Mucosa of rectum (tissue), 2 donors: ENCODE measurements around the gene RPLP2.
A peak's percentile ranks its signal among the peaks of the same experiment; 100 is the strongest.

Source experiments
- H3K27ac ChIP-seq, 2 donors: one replicate each; pipeline ENCODE4 v1.7.0; 2013; ENCODE audit warnings: inconsistent platforms in 2 of 2, low read depth in 2 of 2, low read length in 2 of 2
- H3K27me3 ChIP-seq, 2 donors: one replicate each; pipeline ENCODE4 v1.7.0; 2013; ENCODE audit warnings: low read length in 2 of 2; ENCODE audit not compliant: control insufficient read depth in 2 of 2, insufficient read depth in 2 of 2
- H3K36me3 ChIP-seq, 2 donors: one replicate each; pipeline ENCODE4 v1.7.0; 2013; ENCODE audit warnings: low read length in 2 of 2; ENCODE audit not compliant: control insufficient read depth in 2 of 2, insufficient read depth in 2 of 2
- H3K4me1 ChIP-seq, 2 donors: one replicate each; pipeline ENCODE4 v1.7.0; 2013; ENCODE audit warnings: low read length in 2 of 2, mild to moderate bottlenecking in 1 of 2; ENCODE audit not compliant: control insufficient read depth in 2 of 2, insufficient read depth in 2 of 2
- H3K4me3 ChIP-seq, 2 donors: one replicate each; pipeline ENCODE4 v1.7.0; 2013; ENCODE audit warnings: low read length in 2 of 2
- H3K9ac ChIP-seq, 2 donors: one replicate each; pipeline ENCODE4 v1.7.0; 2013; ENCODE audit warnings: low read length in 2 of 2, low read depth in 1 of 2, mild to moderate bottlenecking in 1 of 2
- H3K9me3 ChIP-seq, 2 donors: one replicate each; pipeline ENCODE4 v1.7.0; 2013; ENCODE audit warnings: low read length in 2 of 2; ENCODE audit not compliant: control insufficient read depth in 2 of 2
- donor health status: healthy.
- donor health status: Normal muscosa, but diverticular disease.

Gene RPLP2

GRCh38 chr11:792873-793272 lies 16.9 kb upstream of the RPLP2 start:
- no peak overlapping the region for H3K9ac ChIP-seq
- no peaks in the 10 kb centered on the region for H3K9me3 ChIP-seq
- peaks cover 0 to 7% of the 10 kb centered on the region in 2 donors for H3K27me3 ChIP-seq
- peaks cover 17 to 26% of the 10 kb centered on the region in 2 donors for H3K4me1 ChIP-seq
- no peak overlapping the region for H3K27ac ChIP-seq
- H3K36me3 ChIP-seq, result peaks cover 0 to 2% of the 10 kb centered on the region in 2 donors
- no peak overlapping the region for H3K4me3 ChIP-seq

- H3K27me3 ChIP-seq, result peaks cover 0 to 7% of the 10 kb centered on the region in 2 donors
- H3K9ac ChIP-seq, result no peak overlapping the region
- H3K9me3 ChIP-seq, result no peaks in the 10 kb centered on the region
- peaks cover 17 to 27% of the 10 kb centered on the region in 2 donors for H3K4me1 ChIP-seq
- H3K36me3 ChIP-seq, result peaks cover 0 to 2% of the 10 kb centered on the region in 2 donors
- H3K27ac ChIP-seq, result no peak overlapping the region
- H3K4me3 ChIP-seq, result no peak overlapping the region
These were observed 16.2 kb upstream of the RPLP2 start for GRCh38 chr11:793556-793955.

GRCh38 chr11:794013-794765 lies 15.6 kb upstream of the RPLP2 start:
- Histone ChIP-seq H3K27ac (no peak overlapping the region), H3K27me3 (peaks cover 0 to 3% of the 10 kb centered on the region in 2 donors), H3K36me3 (peaks cover 0 to 2% of the 10 kb centered on the region in 2 donors), H3K9ac (no peak overlapping the region), H3K4me3 (no peak overlapping the region), H3K9me3 (no peaks in the 10 kb centered on the region), H3K4me1 (peaks cover 17 to 27% of the 10 kb centered on the region in 2 donors)

GRCh38 chr11:794766-795633 lies 14.8 kb upstream of the RPLP2 start:
- Histone ChIP-seq H3K36me3 (peaks cover 0 to 2% of the 10 kb centered on the region in 2 donors), H3K4me1 (peaks cover 17 to 27% of the 10 kb centered on the region in 2 donors), H3K9ac (peak overlapping the region in 1 of 2 donors; percentile 62), H3K27me3 (no peaks in the 10 kb centered on the region), H3K27ac (no peak overlapping the region), H3K4me3 (peak overlapping the region; percentile 41 to 50), H3K9me3 (no peaks in the 10 kb centered on the region)

- no peaks in the 10 kb centered on the region for H3K27me3 ChIP-seq
- peak overlapping the region; percentile 66 to 70 for H3K9ac ChIP-seq
- H3K4me1 ChIP-seq, result peaks cover 17 to 27% of the 10 kb centered on the region in 2 donors
- H3K36me3 ChIP-seq, result peaks cover 0 to 2% of the 10 kb centered on the region in 2 donors
- no peaks in the 10 kb centered on the region for H3K9me3 ChIP-seq
- H3K27ac ChIP-seq, result peak overlapping the region; percentile 62 to 85
- H3K4me3 ChIP-seq, result peak overlapping the region; percentile 70 to 75
These were observed 13.9 kb upstream of the RPLP2 start for GRCh38 chr11:795634-796564.

GRCh38 chr11:796565-797295 lies 13.0 kb upstream of the RPLP2 start:
- Histone ChIP-seq H3K27me3 (no peaks in the 10 kb centered on the region), H3K36me3 (peaks cover 0 to 3% of the 10 kb centered on the region in 2 donors), H3K4me3 (peak overlapping the region; percentile 75 to 86), H3K9ac (peak overlapping the region; percentile 66 to 70), H3K4me1 (peaks cover 17 to 27% of the 10 kb centered on the region in 2 donors), H3K27ac (peak overlapping the region; percentile 62 to 85), H3K9me3 (no peaks in the 10 kb centered on the region)

GRCh38 chr11:797296-798092 lies 12.3 kb upstream of the RPLP2 start:
- peak overlapping the region; percentile 62 to 85 for H3K27ac ChIP-seq
- no peaks in the 10 kb centered on the region for H3K9me3 ChIP-seq
- H3K4me1 ChIP-seq, result peaks cover 17 to 27% of the 10 kb centered on the region in 2 donors

GRCh38 chr11:798093-798713 lies 11.6 kb upstream of the RPLP2 start, which contains the start of gene SLC25A22:
TSS of gene SLC25A22 (minus strand) at chr11:798281. CDS start at chr11:795006, 3,275 bp downstream.
- peak within 1 kb of the TSS; percentile 63 to 66 for H3K9ac ChIP-seq
- peak within 1 kb of the TSS; percentile 75 to 86 for H3K4me3 ChIP-seq
- H3K9me3 ChIP-seq, result no peaks in the 10 kb centered on the region
- H3K4me1 ChIP-seq, result peaks cover 17 to 27% of the 10 kb centered on the region in 2 donors
- H3K36me3 ChIP-seq, result peaks cover 0 to 4% of the 10 kb centered on the region in 2 donors
- no peaks in the 10 kb centered on the region for H3K27me3 ChIP-seq
- peak within 1 kb of the TSS; percentile 62 to 85 for H3K27ac ChIP-seq

More at GRCh38 chr11:797296-798092, 12.3 kb upstream of the RPLP2 start:
- Histone ChIP-seq H3K9ac (peak overlapping the region; percentile 63 to 66), H3K36me3 (peaks cover 0 to 4% of the 10 kb centered on the region in 2 donors), H3K4me3 (peak overlapping the region; percentile 75 to 86), H3K27me3 (no peaks in the 10 kb centered on the region)
